Loucy (cell line): ENCODE results near the gene ALDH18A1.
A peak's percentile ranks its signal among the peaks of the same experiment; 100 is the strongest.

Source experiments
- H2AFZ ChIP-seq: fragments of 200-600 bp; sonication (generic); 2 replicates; pipeline ENCODE4 v1.6.0; 2016; ENCODE audit warnings: antibody characterized with exemption, mild to moderate bottlenecking, low read length, moderate library complexity
- H3F3A ChIP-seq: fragments of 200-600 bp; 2 replicates; pipeline ENCODE4 v1.6.0; 2016; ENCODE audit warnings: antibody characterized with exemption, low read depth, mild to moderate bottlenecking
- H3K27me3 ChIP-seq: fragments of 200-600 bp; sonication (generic); 2 replicates; pipeline ENCODE4 v1.6.1; 2014; ENCODE audit warnings: low read length, mild to moderate bottlenecking; ENCODE audit not compliant: insufficient read depth, poor library complexity, severe bottlenecking
- H3K36me3 ChIP-seq: fragments of 200-600 bp; sonication (generic); 2 replicates; pipeline ENCODE4 v1.6.1; 2016; ENCODE audit warnings: low read length; ENCODE audit not compliant: insufficient read depth
- H3K4me1 ChIP-seq: fragments of 200-600 bp; sonication (generic); 2 replicates; pipeline ENCODE4 v1.5.1; 2014; ENCODE audit warnings: low read length, mild to moderate bottlenecking; ENCODE audit not compliant: insufficient read depth, poor library complexity, severe bottlenecking
- H3K4me2 ChIP-seq: fragments of 200-600 bp; sonication (generic); 2 replicates; pipeline ENCODE4 v1.6.0; 2014; ENCODE audit warnings: antibody characterized with exemption, low read length, low read depth, mild to moderate bottlenecking; ENCODE audit not compliant: poor library complexity, severe bottlenecking
- H3K4me3 ChIP-seq: fragments of 200-600 bp; sonication (generic); 2 replicates; pipeline ENCODE4 v1.5.1; 2014; ENCODE audit warnings: low read length, mild to moderate bottlenecking, mixed read lengths; ENCODE audit not compliant: poor library complexity, severe bottlenecking
- H3K79me2 ChIP-seq: fragments of 200-600 bp; sonication (generic); 2 replicates; pipeline ENCODE4 v1.6.1; 2014; ENCODE audit warnings: low read length; ENCODE audit not compliant: insufficient read depth
- H3K9ac ChIP-seq: fragments of 200-600 bp; sonication (generic); 2 replicates; pipeline ENCODE4 v1.6.0; 2014; ENCODE audit warnings: mild to moderate bottlenecking, low read depth, low read length, moderate library complexity; ENCODE audit not compliant: poor library complexity, severe bottlenecking
- H3K9me2 ChIP-seq: fragments of 200-600 bp; sonication (generic); replicated peaks from 2 replicates; pipeline ENCODE4 v1.6.1; 2016; ENCODE audit warnings: low read depth, low read length, mixed read lengths
- H3K9me3 ChIP-seq: fragments of 200-600 bp; sonication (generic); 2 replicates; pipeline ENCODE4 v1.6.1; 2014; ENCODE audit warnings: mild to moderate bottlenecking, antibody characterized with exemption, low read length, low read depth; ENCODE audit not compliant: insufficient read depth
- H4K20me1 ChIP-seq: fragments of 200-600 bp; sonication (generic); 2 replicates; pipeline ENCODE4 v1.6.0; 2014; ENCODE audit warnings: antibody characterized with exemption, low read length, mild to moderate bottlenecking; ENCODE audit not compliant: insufficient read depth, poor library complexity, severe bottlenecking
- EZH2phosphoT487 ChIP-seq: fragments of 200-600 bp; IDR thresholded peaks from 2 replicates; pipeline ENCODE4 v1.6.1; 2018; ENCODE audit warnings: antibody characterized with exemption, mild to moderate bottlenecking, moderate library complexity, borderline replicate concordance
- TF ChIP-seq, protein P1 (sequence below): fragments of 200-600 bp; sonication (generic); conservative IDR thresholded peaks from 2 replicates; pipeline ENCODE4 v1.5.1; 2014; ENCODE audit warnings: mild to moderate bottlenecking, antibody characterized with exemption, low read length

The ALDH18A1 gene

DNA sequence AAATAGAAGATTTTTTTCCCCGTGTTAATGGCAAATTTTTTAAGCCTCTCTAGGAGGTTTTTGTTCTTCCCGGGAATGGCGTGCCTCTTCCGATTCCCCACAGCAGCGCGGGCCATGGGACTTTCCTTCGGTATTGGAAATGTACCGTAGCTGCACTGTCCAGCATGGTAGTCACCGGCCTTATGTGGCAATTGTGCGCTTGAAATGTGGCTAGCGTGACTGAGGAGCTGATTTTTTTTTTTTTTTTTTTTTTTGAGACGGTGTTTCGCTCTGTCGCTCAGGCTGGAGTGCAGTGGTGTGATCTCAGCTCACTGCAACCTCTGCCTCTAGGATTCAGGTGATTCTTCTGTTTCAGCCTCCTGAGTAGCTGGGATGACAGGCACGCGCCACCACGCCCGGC, 38.2 kb upstream of the ALDH18A1 start:
- no peaks in the 10 kb centered on the region for H3K9me2 ChIP-seq
- peak overlapping the region; percentile 69 for H3K4me3 ChIP-seq
- H3K9me3 ChIP-seq = no peaks in the 10 kb centered on the region
- peak overlapping the region; percentile 92 for H2AFZ ChIP-seq
- H3K27me3 ChIP-seq = peaks cover 5% of the 10 kb centered on the region
- H3K36me3 ChIP-seq = no peaks in the 10 kb centered on the region
- no peak for TF ChIP-seq EZH2phosphoT487
- TF ChIP-seq, protein P1, sequence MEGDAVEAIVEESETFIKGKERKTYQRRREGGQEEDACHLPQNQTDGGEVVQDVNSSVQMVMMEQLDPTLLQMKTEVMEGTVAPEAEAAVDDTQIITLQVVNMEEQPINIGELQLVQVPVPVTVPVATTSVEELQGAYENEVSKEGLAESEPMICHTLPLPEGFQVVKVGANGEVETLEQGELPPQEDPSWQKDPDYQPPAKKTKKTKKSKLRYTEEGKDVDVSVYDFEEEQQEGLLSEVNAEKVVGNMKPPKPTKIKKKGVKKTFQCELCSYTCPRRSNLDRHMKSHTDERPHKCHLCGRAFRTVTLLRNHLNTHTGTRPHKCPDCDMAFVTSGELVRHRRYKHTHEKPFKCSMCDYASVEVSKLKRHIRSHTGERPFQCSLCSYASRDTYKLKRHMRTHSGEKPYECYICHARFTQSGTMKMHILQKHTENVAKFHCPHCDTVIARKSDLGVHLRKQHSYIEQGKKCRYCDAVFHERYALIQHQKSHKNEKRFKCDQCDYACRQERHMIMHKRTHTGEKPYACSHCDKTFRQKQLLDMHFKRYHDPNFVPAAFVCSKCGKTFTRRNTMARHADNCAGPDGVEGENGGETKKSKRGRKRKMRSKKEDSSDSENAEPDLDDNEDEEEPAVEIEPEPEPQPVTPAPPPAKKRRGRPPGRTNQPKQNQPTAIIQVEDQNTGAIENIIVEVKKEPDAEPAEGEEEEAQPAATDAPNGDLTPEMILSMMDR = no peak
- H3K9ac ChIP-seq = peak overlapping the region; percentile 46
- no peaks in the 10 kb centered on the region for H3F3A ChIP-seq
- H3K4me2 ChIP-seq = peak overlapping the region; percentile 80
- peaks cover 26% of the 10 kb centered on the region for H3K4me1 ChIP-seq
- peaks cover 14% of the 10 kb centered on the region for H3K79me2 ChIP-seq
- H4K20me1 ChIP-seq = no peaks in the 10 kb centered on the region

DNA sequence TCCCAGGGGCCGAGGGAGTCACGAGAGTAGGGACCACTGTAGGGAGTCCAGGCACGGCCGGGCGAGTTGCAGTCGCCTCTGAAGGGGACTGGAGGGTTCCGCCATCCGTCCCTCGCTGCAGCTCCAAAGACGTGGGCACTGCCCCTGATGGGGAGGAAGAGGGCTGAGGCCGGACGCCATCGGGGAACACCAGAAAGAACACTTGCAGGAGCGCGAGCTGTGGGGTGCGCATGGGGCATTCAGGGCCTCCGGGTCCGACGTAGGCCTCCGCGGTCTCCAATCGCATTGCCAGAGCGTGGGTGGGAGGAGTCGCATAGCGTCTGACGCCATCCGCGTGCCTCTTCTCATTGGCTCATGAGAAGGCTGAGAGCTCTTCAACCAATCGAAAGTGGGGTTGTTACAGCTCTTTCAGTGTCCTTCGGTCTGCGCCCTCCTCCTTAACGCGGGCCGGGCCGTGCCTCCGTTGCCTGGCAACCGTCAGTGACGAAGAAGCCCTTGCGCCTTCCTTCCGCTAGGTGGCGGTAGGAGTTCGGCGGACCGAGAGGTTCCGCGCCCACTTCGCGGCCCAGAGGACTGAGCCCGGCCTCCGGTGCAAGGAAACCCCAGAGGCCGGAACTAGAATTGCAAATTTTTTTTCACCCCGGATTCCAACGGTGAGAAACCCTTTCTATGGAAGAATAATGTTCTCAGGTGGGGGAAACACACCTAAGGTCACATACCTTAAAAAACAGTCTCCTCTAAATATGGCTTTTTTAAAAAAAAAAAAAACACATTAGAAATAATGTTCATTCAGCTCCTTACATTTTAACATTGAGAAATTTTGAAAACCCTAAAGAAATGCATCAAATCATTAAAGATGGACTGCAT, 37.4 kb upstream of the ALDH18A1 start, which contains the start of gene TCTN3:
Gene TCTN3 (minus strand): TSS at position 260 of the 867 bp plus-strand sequence. CDS start 28 bp downstream, at position 232.
- Histone ChIP-seq H3F3A (no peaks in the 10 kb centered on the region), H3K27me3 (peaks cover 4% of the 10 kb centered on the region), H2AFZ (peak within 1 kb of the TSS; percentile 92), H3K4me3 (peak within 1 kb of the TSS; percentile 97), H3K9ac (peak within 1 kb of the TSS; percentile 78), H3K4me2 (peak within 1 kb of the TSS; percentile 92), H3K4me1 (peaks cover 26% of the 10 kb centered on the region), H4K20me1 (peaks cover 3% of the 10 kb centered on the region), H3K36me3 (no peaks in the 10 kb centered on the region), H3K9me2 (no peaks in the 10 kb centered on the region), H3K9me3 (no peaks in the 10 kb centered on the region), H3K79me2 (peaks cover 14% of the 10 kb centered on the region)
- TF ChIP-seq EZH2phosphoT487 = no peak
- TF ChIP-seq, protein P1 = peak; percentile 99

DNA sequence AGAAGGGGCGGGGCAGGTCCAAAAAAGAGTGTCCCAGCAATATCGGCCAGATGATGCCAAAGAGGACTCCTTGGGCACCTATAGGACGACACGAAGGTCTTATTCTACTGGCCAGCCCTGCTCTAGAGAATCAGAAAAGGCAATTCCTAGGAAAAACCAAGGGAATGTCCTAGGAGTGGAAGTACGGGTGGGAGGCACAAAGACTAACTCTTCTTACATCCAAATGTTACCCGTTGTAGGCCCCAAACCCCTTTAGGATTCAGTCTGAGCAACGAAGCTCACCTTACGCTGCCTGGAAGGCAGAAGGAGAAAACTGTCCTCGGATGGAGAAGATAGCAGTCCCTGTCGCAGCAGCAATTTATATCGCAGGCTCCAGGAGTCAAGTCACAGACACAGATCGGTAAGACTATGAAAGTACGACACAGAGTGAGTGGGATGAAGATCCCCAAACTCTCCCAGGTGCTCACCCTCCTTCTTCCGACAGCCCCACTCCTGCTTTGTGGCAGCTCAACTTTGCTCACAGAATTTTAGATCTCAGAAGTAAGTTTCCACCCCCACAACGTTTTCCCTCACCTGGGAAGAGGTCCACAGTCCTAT, 36.7 kb upstream of the ALDH18A1 start:
- Histone ChIP-seq H3K9me2 (no peaks in the 10 kb centered on the region), H4K20me1 (peaks cover 3% of the 10 kb centered on the region), H3K9ac (peak overlapping the region; percentile 78), H3K4me3 (peak overlapping the region; percentile 97), H3K9me3 (no peaks in the 10 kb centered on the region), H3K79me2 (peaks cover 14% of the 10 kb centered on the region), H3F3A (no peaks in the 10 kb centered on the region), H3K4me2 (peak overlapping the region; percentile 92), H2AFZ (peak overlapping the region; percentile 92), H3K27me3 (no peaks in the 10 kb centered on the region), H3K36me3 (no peaks in the 10 kb centered on the region), H3K4me1 (peaks cover 26% of the 10 kb centered on the region)
- TF ChIP-seq EZH2phosphoT487 = no peak
- TF ChIP-seq, protein P1 = no peak
